ENCODE results near the gene ALOXE3.

DNA sequence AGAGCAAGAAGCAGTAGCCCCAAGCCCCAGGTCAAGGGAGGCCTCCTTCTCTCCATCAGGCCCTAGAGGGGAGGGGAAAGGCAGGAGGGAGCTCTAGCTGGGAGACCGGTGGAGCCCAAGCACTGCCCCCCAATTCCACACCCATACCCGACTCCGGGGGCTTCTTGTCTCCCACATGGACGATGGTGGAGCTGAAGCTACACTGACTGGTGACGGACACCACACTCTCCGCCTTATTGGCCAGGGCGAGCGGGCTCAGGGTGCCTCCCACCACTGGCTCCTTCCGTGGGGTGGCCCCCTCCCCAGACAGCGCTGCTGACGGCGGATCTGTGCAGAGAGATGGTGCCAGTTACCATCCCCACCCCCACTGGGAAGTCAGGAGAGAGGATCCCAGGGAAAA, 27.5 kb upstream of the ALOXE3 start:
- no peak for TF ChIP-seq CTCF (IDR thresholded peaks at IDR 0.05; ENCODE audit: low read depth, low read length, missing input control)
- no peak for TF ChIP-seq YY1 (IDR thresholded peaks at IDR 0.05)
- TF ChIP-seq RAD21 (IDR thresholded peaks at IDR 0.05): no peak

Measured in liver (tissue), 3 donors.